Hepatocyte (in vitro differentiated cells): ENCODE measurements around the gene NCOA4.

ENCODE experiments used
- EZH2phosphoT487 ChIP-seq: fragments of 200-600 bp; sonication (generic); IDR thresholded peaks from one replicate; pipeline ENCODE4 v1.6.1; 2018; ENCODE audit warnings: antibody characterized with exemption, mild to moderate bottlenecking, low read depth, moderate library complexity; ENCODE audit not compliant: unreplicated experiment, severe bottlenecking
- TF ChIP-seq, protein P1 (sequence below): fragments of 200-600 bp; sonication (generic); IDR thresholded peaks from 2 replicates; pipeline ENCODE4 v1.5.1; 2016; ENCODE audit warnings: antibody characterized with exemption, mild to moderate bottlenecking; ENCODE audit not compliant: poor library complexity

DNA sequence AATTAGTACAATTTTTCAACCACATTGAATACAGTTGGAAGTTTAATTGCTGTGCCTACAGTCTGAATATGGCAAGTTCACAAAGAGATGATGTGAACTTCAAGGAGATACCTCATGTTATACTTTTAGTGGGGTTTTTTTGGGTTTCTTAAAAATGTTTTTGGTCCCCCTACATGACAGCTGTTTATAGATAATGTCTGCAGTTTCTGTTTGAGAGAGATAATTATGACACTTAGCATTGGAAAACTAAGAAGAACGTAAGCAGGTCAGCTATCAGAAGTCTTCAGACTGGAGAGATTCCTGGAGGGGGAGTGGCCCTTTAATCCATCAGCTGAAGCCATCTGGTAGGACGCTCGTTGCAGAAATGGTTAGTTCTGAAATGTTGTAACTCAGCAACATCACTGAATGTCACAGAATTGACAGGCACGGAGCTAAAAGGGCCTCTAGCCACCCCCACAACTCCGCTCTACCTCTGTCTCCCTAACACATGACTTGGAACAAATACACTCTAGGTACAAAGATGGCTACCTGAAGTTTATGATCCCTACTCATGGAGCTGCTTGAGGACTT is 29.2 kb downstream of the NCOA4 start:
- TF ChIP-seq, protein P1, sequence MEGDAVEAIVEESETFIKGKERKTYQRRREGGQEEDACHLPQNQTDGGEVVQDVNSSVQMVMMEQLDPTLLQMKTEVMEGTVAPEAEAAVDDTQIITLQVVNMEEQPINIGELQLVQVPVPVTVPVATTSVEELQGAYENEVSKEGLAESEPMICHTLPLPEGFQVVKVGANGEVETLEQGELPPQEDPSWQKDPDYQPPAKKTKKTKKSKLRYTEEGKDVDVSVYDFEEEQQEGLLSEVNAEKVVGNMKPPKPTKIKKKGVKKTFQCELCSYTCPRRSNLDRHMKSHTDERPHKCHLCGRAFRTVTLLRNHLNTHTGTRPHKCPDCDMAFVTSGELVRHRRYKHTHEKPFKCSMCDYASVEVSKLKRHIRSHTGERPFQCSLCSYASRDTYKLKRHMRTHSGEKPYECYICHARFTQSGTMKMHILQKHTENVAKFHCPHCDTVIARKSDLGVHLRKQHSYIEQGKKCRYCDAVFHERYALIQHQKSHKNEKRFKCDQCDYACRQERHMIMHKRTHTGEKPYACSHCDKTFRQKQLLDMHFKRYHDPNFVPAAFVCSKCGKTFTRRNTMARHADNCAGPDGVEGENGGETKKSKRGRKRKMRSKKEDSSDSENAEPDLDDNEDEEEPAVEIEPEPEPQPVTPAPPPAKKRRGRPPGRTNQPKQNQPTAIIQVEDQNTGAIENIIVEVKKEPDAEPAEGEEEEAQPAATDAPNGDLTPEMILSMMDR: no peak
- no peak for TF ChIP-seq EZH2phosphoT487
